K562 (cell line): ENCODE measurements around the gene ARHGAP4. TPM values are rescaled to one million over a fixed set of nuclear protein-coding genes. Genes with fewer than 3 reads are reported as not detected.
A peak's percentile ranks its signal among the peaks of the same experiment; 100 is the strongest.

Source experiments
- ARID3B ChIP-seq: fragments of 250-450 bp; sonication (Bioruptor Pico); IDR thresholded peaks from 2 replicates; pipeline ENCODE4 v1.4.0; 2020; ENCODE audit warnings: borderline replicate concordance
- CBX5 ChIP-seq: IDR thresholded peaks from 2 replicates; pipeline ENCODE4 v1.6.1; 2014; ENCODE audit warnings: low read depth, borderline replicate concordance
- EWSR1 ChIP-seq: fragments of 450-650 bp; IDR thresholded peaks from 2 replicates; pipeline ENCODE4 v1.6.1; 2018; ENCODE audit warnings: borderline replicate concordance, mild to moderate bottlenecking, low read depth, moderate library complexity; ENCODE audit not compliant: partially characterized antibody
- MECOM ChIP-seq: fragments of 250-450 bp; sonication (Bioruptor Pico); IDR thresholded peaks from 2 replicates; pipeline ENCODE4 v1.8.0; 2022; ENCODE audit warnings: inconsistent platforms
- MYNN ChIP-seq, 2 experiments: sonication (generic); formaldehyde crosslinking in 1 of 2; IDR thresholded peaks; 2 replicates each; pipeline versions ENCODE4 v1.5.0 to v1.6.1; 2016 to 2020; ENCODE audit warnings: antibody characterized with exemption in 1 of 2, missing genetic modification reagents in 1 of 2
- NFIC ChIP-seq: fragments of 450-650 bp; IDR thresholded peaks from 2 replicates; pipeline ENCODE4 v1.6.1; 2017; ENCODE audit warnings: mild to moderate bottlenecking, inconsistent platforms
- NR2C1 ChIP-seq, 2 experiments: fragments of 450-650 bp; IDR thresholded peaks; 2 replicates each; pipeline ENCODE4 v1.6.1; 2017; ENCODE audit warnings: mild to moderate bottlenecking in 2 of 2, antibody characterized with exemption in 1 of 2, inconsistent platforms in 1 of 2, missing compliant biosample characterization in 1 of 2, missing genetic modification characterization in 1 of 2
- PKNOX1 ChIP-seq: fragments of 450-650 bp; IDR thresholded peaks from 2 replicates; pipeline ENCODE4 v1.6.1; 2016
- POLR2A ChIP-seq: fragments of 450-650 bp; conservative IDR thresholded peaks from 2 replicates; pipeline ENCODE4 v1.6.1; 2016
- RB1 ChIP-seq: fragments of 450-650 bp; IDR thresholded peaks from 2 replicates; pipeline ENCODE4 v1.6.1; 2017; ENCODE audit warnings: low read depth, mild to moderate bottlenecking
- RBM22 ChIP-seq: fragments of 200-400 bp; formaldehyde crosslinking; IDR thresholded peaks from 2 replicates; pipeline ENCODE4 v1.6.1; 2018; ENCODE audit warnings: low read length, low read depth; ENCODE audit not compliant: poor library complexity, severe bottlenecking
- REST ChIP-seq, 2 experiments: fragments of 450-650 bp; formaldehyde crosslinking in 1 of 2; IDR thresholded peaks; 2 replicates each; pipeline versions ENCODE4 v1.4.0 to v1.6.1; 2014 to 2020; ENCODE audit warnings: mild to moderate bottlenecking in 2 of 2, borderline replicate concordance in 1 of 2, low read depth in 1 of 2
- SMAD4 ChIP-seq: fragments of 250-450 bp; sonication (Bioruptor Pico); conservative IDR thresholded peaks from 2 replicates; pipeline ENCODE4 v1.8.0; 2021; ENCODE audit warnings: inconsistent platforms, mild to moderate bottlenecking, moderate library complexity
- VEZF1 ChIP-seq: fragments of 200-800 bp; sonication (Bioruptor generic); IDR thresholded peaks from 2 replicates; pipeline ENCODE4 v1.6.1; 2017; ENCODE audit warnings: missing genetic modification characterization, missing compliant biosample characterization
- polyA plus RNA-seq, 8 experiments: library from polyadenylated mRNA; depleted of rRNA in 4 of 8; stranded (reverse) in 5 of 8; unstranded in 3 of 8; fragments of >200 nt; fragmentation: Nextera tagmentation in 2 of 8; fragmentation: Illumina TruSeq in 1 of 8; extraction: Ambion mirVana in 2 of 8; extraction: Trizol in 1 of 8; gene quantifications; 2 replicates each; pipeline versions ENCODE4 v1.2.1 to v1.2.3, GENCODE V29; 2011 to 2014; ENCODE audit warnings: inconsistent platforms in 1 of 8, missing spikeins in 1 of 8
- total RNA-seq, 7 experiments: library from RNA; depleted of rRNA in 6 of 7; stranded (reverse); fragments of >200 nt in 6 of 7; fragmentation: Illumina TruSeq in 2 of 7; extraction: Trizol in 2 of 7; gene quantifications; 2 replicates each; pipeline versions ENCODE4 v1.2.1 to v1.2.3, GENCODE V29; 2011 to 2021; ENCODE audit warnings: low replicate concordance in 1 of 7

Gene ARHGAP4
- total and polyA plus RNA-seq, 9 of the 15 experiments (the other 6 are each of a cell fraction or from before 2014, with no cell fraction given), result 0.30 to 81.8 (median 13.5) TPM

GRCh38 chrX:153925739-153926551 is at the start of gene ARHGAP4 (continued):
- TF ChIP-seq NFIC (peak; percentile 69), RB1 (peak; percentile 67; the same call in 1 of the 2 replicates), SMAD4 (CRISPR knock-in tag) (peak; percentile 72), CBX5 (no peak), VEZF1 (CRISPR knock-in tag) (peak; percentile 50), NR2C1 (IDR thresholded peaks at IDR 0.05) (peak; percentile 57), NR2C1 (tag; IDR thresholded peaks at IDR 0.05) (peak; percentile 72), PKNOX1 (no peak), RBM22 (peak; percentile 80), ARID3B (no peak), EWSR1 (no peak), REST (IDR thresholded peaks at IDR 0.05; ENCODE audit: borderline replicate concordance) (no peak), REST (CRISPR knock-in tag; IDR thresholded peaks at IDR 0.05; ENCODE audit: low read depth) (0 out of 2 replicates have a peak, but pooled peaks have one; percentile 64), MYNN (IDR thresholded peaks at IDR 0.05) (no peak), MYNN (CRISPR knock-in tag; IDR thresholded peaks at IDR 0.05) (no peak), MECOM (CRISPR knock-in tag) (no peak), POLR2A (peak; percentile 99)
